ENCODE measurements around the gene KRTAP4-4.

GRCh38 chr17:41111151-41111885, 49.2 kb downstream of the KRTAP4-4 start:
- no peak for TF ChIP-seq CTCF (IDR thresholded peaks at IDR 0.05)
- TF ChIP-seq POLR2A (IDR thresholded peaks at IDR 0.05) = no peak
